GM19468 (cell line): Measurements from ENCODE around the gene CHP2.

Experiments used
- ATAC-seq: cut with Tn5 transposase; IDR thresholded peaks from one replicate; pipeline ENCODE4 v1.9.1; 2021; ENCODE audit warnings: mild to moderate bottlenecking, moderate library complexity, moderate number of reproducible peaks; ENCODE audit not compliant: unreplicated experiment; ENCODE audit errors: extremely low read depth

CHP2 gene

DNA sequence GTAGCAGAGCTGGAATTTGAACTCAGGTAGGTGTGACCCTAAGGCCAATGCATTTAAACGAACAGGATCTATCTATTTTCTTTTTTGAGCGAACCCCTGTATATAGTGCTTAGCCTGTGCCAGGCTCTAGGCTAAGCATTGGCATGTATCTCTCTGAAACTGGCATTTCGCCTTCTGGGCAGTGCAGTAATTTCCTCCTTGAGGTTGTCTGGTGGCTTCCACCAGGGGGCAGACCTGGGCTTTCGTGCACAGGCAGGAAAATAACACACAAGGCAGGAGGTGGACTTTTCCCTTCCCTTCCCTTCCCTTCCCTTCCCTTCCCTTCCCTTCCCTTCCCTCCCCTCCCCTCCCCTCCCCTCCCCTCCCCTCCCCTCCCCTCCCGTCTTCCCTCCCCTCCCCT, 46.6 kb downstream of the CHP2 start:
- no peak for ATAC-seq

- no peak for ATAC-seq
These were observed 48.0 kb downstream of the CHP2 start for GRCh38 chr16:23802776-23803175.

- no peak for ATAC-seq
These were observed 48.8 kb downstream of the CHP2 start for GRCh38 chr16:23803591-23804123.

DNA sequence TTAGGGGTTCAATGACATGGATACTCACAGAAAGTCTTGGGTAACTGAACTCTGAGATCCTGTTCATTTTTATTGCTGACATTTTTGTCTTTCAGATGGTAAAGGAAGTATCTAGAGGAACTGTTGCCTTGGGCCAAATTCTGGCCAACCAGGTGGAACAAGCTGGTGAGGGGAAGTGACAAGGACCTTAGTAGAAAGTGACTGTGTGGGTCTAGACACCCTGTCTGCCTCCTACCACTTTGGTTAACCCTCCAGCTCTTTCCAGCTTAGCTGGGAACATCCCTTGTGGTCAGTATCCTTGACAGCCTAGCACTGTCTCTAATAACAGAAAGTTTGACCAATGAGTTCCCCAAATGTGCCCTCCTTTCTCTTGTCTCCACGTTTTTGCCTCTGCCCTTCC, 52.2 kb downstream of the CHP2 start:
- ATAC-seq = no peak
